ENCODE data around the gene CTRL.
"Not testable (repeated sequence)": the region's sequence is repeated elsewhere in the genome, so short reads cannot be mapped to it uniquely, and the experiment has no call there.

Gene CTRL

DNA sequence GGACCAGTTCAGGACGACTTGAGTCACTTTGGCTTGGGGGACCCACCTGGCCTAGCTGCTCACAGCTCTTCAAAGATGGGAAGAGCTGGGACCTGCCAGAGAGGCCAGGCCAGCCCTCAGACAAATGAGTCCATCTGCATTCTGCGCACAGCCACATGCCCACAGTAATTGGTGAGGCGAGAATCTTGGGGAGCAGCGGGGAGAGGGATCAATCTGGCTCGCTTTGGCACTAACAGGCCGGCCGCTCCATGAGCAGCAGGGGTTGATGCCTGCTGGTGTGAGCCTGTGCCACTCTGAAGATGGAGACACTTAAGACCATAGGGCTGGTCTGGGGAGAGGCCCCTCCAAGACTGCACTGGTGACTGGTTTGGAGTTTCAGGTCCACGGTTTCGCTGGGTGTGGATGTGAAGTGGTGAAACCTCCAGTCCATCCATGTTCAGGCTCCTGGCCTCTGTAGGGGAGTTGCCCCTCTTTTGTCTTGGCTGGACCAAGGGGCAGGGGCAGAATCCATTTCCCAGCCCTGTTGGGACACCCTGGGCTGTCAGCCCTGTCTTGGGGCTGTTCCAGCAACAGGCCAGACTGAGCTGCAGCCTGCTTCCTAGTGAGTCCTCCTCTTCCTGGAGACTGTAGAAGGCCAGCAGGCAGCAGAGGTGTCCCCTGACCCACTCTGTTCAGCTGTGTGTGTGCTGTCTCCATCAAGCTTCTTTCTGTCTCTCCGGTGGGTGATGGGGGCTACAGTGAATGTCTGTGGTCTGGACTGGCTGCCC, 7.3 kb downstream of the CTRL start:
- no peak overlapping the region for H3K4me3 ChIP-seq (ENCODE audit: low read depth, low read length)
- H3K27me3 ChIP-seq (ENCODE audit: control insufficient read depth, insufficient read depth, low read length): no peaks in the 10 kb centered on the region
- peaks cover 14% of the 10 kb centered on the region for H3K36me3 ChIP-seq (ENCODE audit: control insufficient read depth, insufficient read depth, low read length)
- no peaks in the 10 kb centered on the region for H3K4me1 ChIP-seq (ENCODE audit: control insufficient read depth, insufficient read depth, low read length)
- H3K9ac ChIP-seq (ENCODE audit: low read depth, low read length): no peak overlapping the region
- H3K9me3 ChIP-seq (ENCODE audit: control insufficient read depth, insufficient read depth, low read length): no peaks in the 10 kb centered on the region

DNA sequence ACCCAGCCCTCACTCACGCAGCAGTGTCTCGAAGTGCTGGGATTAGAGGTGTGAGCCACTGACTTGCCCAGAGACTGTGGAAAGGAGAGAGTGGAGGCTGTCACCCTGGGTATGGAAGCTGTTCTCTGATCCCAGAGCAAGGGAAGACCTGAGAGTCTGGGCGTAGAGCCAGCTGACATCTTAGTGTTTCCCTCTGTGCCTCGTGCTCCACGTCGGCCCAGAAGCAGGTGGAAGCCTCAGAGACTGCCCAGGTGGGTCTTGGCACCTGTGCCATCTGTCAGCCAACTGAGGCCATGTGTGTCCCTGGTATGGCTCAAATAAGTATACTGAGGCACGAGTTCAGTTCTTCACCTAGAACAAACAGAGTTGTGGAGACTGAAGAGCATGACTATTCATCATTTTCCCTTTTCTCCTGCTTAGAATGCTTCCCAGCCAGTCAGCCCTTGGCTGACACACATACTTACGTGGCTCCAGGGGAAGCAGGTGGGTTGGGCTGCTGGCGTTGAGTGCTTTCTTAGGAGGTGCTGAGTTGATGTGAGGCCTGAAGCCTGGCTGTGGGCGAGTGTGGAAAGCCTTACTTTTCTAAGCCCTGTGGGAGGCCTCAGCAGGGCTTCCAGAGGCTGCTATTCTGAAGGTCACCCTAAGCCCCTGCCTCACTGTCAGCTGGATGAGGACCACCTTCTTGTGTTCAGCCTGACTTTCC, 8.1 kb downstream of the CTRL start:
- H3K27me3 ChIP-seq (ENCODE audit: control insufficient read depth, insufficient read depth, low read length): no peaks in the 10 kb centered on the region
- H3K4me3 ChIP-seq (ENCODE audit: low read depth, low read length): no peak overlapping the region
- H3K4me1 ChIP-seq (ENCODE audit: control insufficient read depth, insufficient read depth, low read length): no peaks in the 10 kb centered on the region
- no peak overlapping the region for H3K9ac ChIP-seq (ENCODE audit: low read depth, low read length)
- H3K9me3 ChIP-seq (ENCODE audit: control insufficient read depth, insufficient read depth, low read length): no peaks in the 10 kb centered on the region
- H3K36me3 ChIP-seq (ENCODE audit: control insufficient read depth, insufficient read depth, low read length): peaks cover 12% of the 10 kb centered on the region

- no peaks in the 10 kb centered on the region for H3K4me1 ChIP-seq (ENCODE audit: control insufficient read depth, insufficient read depth, low read length)
- H3K9me3 ChIP-seq (ENCODE audit: control insufficient read depth, insufficient read depth, low read length): no peaks in the 10 kb centered on the region
- no peak overlapping the region for H3K9ac ChIP-seq (ENCODE audit: low read depth, low read length)
These were observed 8.9 kb downstream of the CTRL start for GRCh38 chr16:67922740-67923139.

DNA sequence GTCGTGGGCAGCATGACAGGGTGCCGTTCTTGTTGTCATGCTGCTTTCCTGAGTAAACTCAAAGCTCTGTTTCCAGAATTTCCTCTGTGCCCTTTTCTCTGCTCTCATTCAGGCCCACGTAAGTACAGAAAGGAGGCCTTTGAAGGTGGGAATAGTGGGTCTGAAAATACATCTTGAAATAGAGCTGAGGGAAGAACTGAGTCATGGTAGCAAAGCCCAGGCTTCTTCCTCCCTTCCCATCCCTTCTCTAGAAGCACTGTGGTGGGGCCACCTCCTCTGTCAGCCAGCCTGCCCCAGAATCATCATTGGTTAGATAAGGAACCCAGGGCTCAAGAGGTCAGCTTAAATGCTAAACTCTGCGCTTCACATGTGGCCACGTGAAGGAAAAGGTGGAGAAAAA, 9.4 kb downstream of the CTRL start:
- H3K36me3 ChIP-seq (ENCODE audit: control insufficient read depth, insufficient read depth, low read length): peaks cover 9% of the 10 kb centered on the region
- H3K9me3 ChIP-seq (ENCODE audit: control insufficient read depth, insufficient read depth, low read length): no peaks in the 10 kb centered on the region
- H3K27me3 ChIP-seq (ENCODE audit: control insufficient read depth, insufficient read depth, low read length): no peaks in the 10 kb centered on the region
- H3K4me3 ChIP-seq (ENCODE audit: low read depth, low read length): no peak overlapping the region
- no peaks in the 10 kb centered on the region for H3K4me1 ChIP-seq (ENCODE audit: control insufficient read depth, insufficient read depth, low read length)
- H3K9ac ChIP-seq (ENCODE audit: low read depth, low read length): no peak overlapping the region

More at GRCh38 chr16:67922740-67923139, 8.9 kb downstream of the CTRL start:
- Histone ChIP-seq H3K4me3 (ENCODE audit: low read depth, low read length) (no peak overlapping the region), H3K27me3 (ENCODE audit: control insufficient read depth, insufficient read depth, low read length) (no peaks in the 10 kb centered on the region), H3K36me3 (ENCODE audit: control insufficient read depth, insufficient read depth, low read length) (peaks cover 12% of the 10 kb centered on the region)

DNA sequence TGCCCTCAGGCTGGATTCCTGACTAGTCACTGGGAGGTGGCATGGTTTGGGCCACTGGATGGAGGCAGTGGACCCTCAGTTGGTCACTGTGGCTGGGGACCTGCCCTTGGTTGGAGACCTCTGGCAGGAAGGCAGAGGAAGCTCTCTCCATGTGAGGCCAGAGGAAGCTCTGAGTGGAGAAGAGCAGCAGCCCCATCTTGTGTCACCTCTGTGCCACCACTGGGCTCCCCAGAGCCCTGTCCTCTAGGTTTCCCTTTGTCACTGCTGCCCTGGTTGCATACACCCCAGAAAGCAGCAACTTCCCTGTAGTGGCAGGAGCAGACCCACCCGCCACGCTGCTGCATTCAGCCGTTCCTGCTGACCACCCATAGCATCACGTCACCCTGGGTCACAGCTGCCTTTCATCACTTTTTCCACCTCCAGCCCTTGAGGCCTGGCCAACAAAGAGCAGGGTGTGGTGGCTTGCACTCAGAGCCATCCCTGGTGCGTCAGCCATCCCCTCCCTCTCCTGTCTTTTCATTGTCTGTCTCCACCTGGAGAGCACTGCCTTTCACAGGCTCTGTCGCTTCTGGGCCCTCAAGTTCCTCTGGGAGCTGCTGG, 11.9 kb downstream of the CTRL start:
- Histone ChIP-seq H3K4me3 (ENCODE audit: low read depth, low read length) (no peak overlapping the region), H3K36me3 (ENCODE audit: control insufficient read depth, insufficient read depth, low read length) (peaks cover 14% of the 10 kb centered on the region), H3K27me3 (ENCODE audit: control insufficient read depth, insufficient read depth, low read length) (no peaks in the 10 kb centered on the region), H3K9me3 (ENCODE audit: control insufficient read depth, insufficient read depth, low read length) (no peaks in the 10 kb centered on the region), H3K4me1 (ENCODE audit: control insufficient read depth, insufficient read depth, low read length) (peaks cover 5% of the 10 kb centered on the region), H3K9ac (ENCODE audit: low read depth, low read length) (no peak overlapping the region)

DNA sequence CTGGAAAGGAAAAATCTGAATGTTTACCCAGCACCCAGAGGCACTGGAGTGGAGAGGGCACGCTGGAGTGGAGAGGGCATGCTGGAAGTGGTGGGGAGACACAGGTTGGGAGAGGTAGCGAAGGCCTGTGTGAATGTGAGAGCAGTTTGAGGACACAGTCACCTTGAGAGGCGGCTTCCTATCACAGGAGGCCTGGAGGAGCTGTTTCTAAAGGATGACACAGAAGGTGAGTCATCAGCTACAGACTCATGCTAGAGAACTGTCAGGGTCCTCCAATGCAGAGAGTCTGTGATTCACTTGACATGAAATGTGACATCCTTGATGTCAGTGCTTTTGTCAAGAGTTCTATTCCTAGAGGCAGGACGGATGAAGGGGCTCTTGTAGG, 13.8 kb downstream of the CTRL start:
- H3K9me3 ChIP-seq (ENCODE audit: control insufficient read depth, insufficient read depth, low read length): no peaks in the 10 kb centered on the region
- H3K4me3 ChIP-seq (ENCODE audit: low read depth, low read length): no peak overlapping the region
- peaks cover 11% of the 10 kb centered on the region for H3K36me3 ChIP-seq (ENCODE audit: control insufficient read depth, insufficient read depth, low read length)
- peaks cover 5% of the 10 kb centered on the region for H3K4me1 ChIP-seq (ENCODE audit: control insufficient read depth, insufficient read depth, low read length)
- H3K27me3 ChIP-seq (ENCODE audit: control insufficient read depth, insufficient read depth, low read length): no peaks in the 10 kb centered on the region
- H3K9ac ChIP-seq (ENCODE audit: low read depth, low read length): no peak overlapping the region

DNA sequence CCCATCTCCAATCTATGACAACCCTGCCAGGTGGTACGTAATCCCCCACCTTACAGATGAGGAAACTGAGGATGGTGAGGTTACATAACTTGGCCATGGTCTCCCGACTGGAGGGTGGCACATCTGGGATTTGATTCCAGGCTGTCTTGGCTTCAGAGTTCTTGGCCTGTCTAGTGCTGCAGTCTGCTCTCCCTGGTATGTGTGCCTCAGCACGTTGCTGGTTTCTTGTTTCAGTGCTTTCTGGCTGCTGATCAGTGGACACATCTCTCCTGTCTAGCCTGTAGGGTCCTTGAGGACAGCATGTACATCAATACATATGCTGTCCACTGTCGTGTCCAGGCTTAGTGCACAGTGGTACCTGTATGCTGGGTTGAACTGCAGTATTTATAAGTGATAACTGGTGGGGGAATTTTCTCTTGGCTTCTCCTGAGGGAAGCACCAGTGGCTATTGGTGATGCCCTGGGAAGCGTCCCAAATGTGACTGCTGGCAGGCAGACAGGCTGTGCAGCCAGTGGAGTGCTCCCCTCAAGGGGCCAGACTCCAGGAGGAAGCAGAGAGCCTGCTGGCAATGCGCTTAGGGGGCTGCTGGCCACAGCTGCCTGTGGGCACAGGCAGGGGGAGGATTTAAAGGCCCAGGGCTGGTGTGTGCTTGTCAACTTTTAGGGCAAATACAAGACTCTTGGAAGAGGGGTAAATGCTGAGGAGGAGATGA, 14.4 kb downstream of the CTRL start:
- Histone ChIP-seq H3K4me1 (ENCODE audit: control insufficient read depth, insufficient read depth, low read length) (peaks cover 5% of the 10 kb centered on the region), H3K27me3 (ENCODE audit: control insufficient read depth, insufficient read depth, low read length) (no peaks in the 10 kb centered on the region), H3K9me3 (ENCODE audit: control insufficient read depth, insufficient read depth, low read length) (no peaks in the 10 kb centered on the region), H3K4me3 (ENCODE audit: low read depth, low read length) (no peak overlapping the region), H3K9ac (ENCODE audit: low read depth, low read length) (no peak overlapping the region), H3K36me3 (ENCODE audit: control insufficient read depth, insufficient read depth, low read length) (peaks cover 11% of the 10 kb centered on the region)

- H3K36me3 ChIP-seq (ENCODE audit: control insufficient read depth, insufficient read depth, low read length): peaks cover 11% of the 10 kb centered on the region
- H3K27me3 ChIP-seq (ENCODE audit: control insufficient read depth, insufficient read depth, low read length): no peaks in the 10 kb centered on the region
- peaks cover 5% of the 10 kb centered on the region for H3K4me1 ChIP-seq (ENCODE audit: control insufficient read depth, insufficient read depth, low read length)
- no peaks in the 10 kb centered on the region for H3K9me3 ChIP-seq (ENCODE audit: control insufficient read depth, insufficient read depth, low read length)
- H3K4me3 ChIP-seq (ENCODE audit: low read depth, low read length): no peak overlapping the region
- no peak overlapping the region for H3K9ac ChIP-seq (ENCODE audit: low read depth, low read length)
These were observed 15.6 kb downstream of the CTRL start for GRCh38 chr16:67915831-67916723.

DNA sequence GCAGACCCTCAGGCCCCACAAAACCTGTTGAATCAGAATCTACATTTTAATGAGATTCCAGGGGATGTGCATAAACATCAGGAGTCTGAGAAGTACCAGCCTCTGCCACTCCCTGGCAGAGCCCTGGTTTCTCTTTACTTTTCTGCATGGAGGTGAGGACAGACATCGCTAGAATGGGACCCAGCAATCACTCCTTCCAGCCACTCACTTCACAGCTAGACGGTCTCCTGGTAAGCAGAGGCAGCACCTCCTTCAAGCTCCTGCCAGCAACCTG, 16.2 kb downstream of the CTRL start:
- not testable (repeated sequence) for H3K4me3 ChIP-seq (ENCODE audit: low read depth, low read length); H3K4me1 ChIP-seq (ENCODE audit: control insufficient read depth, insufficient read depth, low read length); H3K27me3 ChIP-seq (ENCODE audit: control insufficient read depth, insufficient read depth, low read length); H3K9ac ChIP-seq (ENCODE audit: low read depth, low read length); H3K9me3 ChIP-seq (ENCODE audit: control insufficient read depth, insufficient read depth, low read length)
- H3K36me3 ChIP-seq (ENCODE audit: control insufficient read depth, insufficient read depth, low read length): peaks cover 11% of the 10 kb centered on the region

DNA sequence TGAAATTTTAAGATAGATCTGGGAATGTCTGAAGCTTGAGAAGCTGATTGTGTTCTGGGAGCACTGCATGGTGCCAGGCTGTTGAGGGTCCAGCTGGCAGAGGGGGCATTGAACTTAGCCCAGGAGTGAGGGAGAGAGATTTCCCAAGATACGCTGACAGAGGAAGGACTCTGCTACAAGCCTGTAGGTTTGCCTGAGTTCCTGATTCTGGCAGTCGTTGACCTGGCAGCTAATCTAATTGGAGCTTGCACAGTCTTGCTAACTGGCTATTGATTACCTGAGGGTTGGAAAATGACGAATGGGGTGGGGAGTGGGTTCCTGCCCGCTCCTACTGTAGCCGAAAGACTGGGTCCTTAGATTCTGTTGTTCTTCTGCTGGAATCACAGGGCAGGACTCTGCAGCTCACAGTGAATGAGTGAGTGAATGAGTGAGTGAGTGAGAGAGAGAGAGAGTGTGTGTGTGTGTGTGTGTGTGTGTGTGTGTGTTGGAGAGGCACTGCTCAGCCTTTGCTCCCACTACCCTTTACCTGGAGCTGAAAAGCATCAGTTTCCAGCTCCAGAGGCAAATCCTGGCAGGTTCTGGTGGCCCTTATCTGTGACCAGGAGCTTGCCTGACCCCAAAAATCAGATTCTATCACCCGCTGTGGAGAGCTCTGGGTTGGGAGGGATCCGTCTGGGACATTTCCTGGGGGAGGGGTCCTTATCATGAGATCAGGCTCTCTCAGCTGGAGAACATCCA, 16.7 kb downstream of the CTRL start:
- no peak overlapping the region for H3K4me3 ChIP-seq (ENCODE audit: low read depth, low read length)
- H3K9ac ChIP-seq (ENCODE audit: low read depth, low read length): no peak overlapping the region
- H3K4me1 ChIP-seq (ENCODE audit: control insufficient read depth, insufficient read depth, low read length): peaks cover 5% of the 10 kb centered on the region
- no peaks in the 10 kb centered on the region for H3K27me3 ChIP-seq (ENCODE audit: control insufficient read depth, insufficient read depth, low read length)
- no peaks in the 10 kb centered on the region for H3K9me3 ChIP-seq (ENCODE audit: control insufficient read depth, insufficient read depth, low read length)
- peaks cover 14% of the 10 kb centered on the region for H3K36me3 ChIP-seq (ENCODE audit: control insufficient read depth, insufficient read depth, low read length)
